H4 (cell line): ENCODE measurements around the gene PHOSPHO1. TPM values are rescaled to one million over a fixed set of nuclear protein-coding genes. Genes with fewer than 3 reads are reported as not detected.
A peak's percentile ranks its signal among the peaks of the same experiment; 100 is the strongest.
"Not testable (repeated sequence)": the region's sequence is repeated elsewhere in the genome, so short reads cannot be mapped to it uniquely, and the experiment has no call there.

Source experiments
- DNase-seq: peaks from one replicate; pipeline ENCODE4 v3.0.0-alpha.2; 2015; ENCODE audit warnings: low spot score
- total RNA-seq: library from RNA; depleted of rRNA; stranded (reverse); fragments of >200 nt; shearing (Covaris generic); gene quantifications from 2 replicates; pipeline ENCODE4 v1.2.3, GENCODE V29; 2014; rRNA removed

The PHOSPHO1 gene, protein sequence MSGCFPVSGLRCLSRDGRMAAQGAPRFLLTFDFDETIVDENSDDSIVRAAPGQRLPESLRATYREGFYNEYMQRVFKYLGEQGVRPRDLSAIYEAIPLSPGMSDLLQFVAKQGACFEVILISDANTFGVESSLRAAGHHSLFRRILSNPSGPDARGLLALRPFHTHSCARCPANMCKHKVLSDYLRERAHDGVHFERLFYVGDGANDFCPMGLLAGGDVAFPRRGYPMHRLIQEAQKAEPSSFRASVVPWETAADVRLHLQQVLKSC
- 0.74 and 0.88 TPM in 2 replicates for total RNA-seq

DNA sequence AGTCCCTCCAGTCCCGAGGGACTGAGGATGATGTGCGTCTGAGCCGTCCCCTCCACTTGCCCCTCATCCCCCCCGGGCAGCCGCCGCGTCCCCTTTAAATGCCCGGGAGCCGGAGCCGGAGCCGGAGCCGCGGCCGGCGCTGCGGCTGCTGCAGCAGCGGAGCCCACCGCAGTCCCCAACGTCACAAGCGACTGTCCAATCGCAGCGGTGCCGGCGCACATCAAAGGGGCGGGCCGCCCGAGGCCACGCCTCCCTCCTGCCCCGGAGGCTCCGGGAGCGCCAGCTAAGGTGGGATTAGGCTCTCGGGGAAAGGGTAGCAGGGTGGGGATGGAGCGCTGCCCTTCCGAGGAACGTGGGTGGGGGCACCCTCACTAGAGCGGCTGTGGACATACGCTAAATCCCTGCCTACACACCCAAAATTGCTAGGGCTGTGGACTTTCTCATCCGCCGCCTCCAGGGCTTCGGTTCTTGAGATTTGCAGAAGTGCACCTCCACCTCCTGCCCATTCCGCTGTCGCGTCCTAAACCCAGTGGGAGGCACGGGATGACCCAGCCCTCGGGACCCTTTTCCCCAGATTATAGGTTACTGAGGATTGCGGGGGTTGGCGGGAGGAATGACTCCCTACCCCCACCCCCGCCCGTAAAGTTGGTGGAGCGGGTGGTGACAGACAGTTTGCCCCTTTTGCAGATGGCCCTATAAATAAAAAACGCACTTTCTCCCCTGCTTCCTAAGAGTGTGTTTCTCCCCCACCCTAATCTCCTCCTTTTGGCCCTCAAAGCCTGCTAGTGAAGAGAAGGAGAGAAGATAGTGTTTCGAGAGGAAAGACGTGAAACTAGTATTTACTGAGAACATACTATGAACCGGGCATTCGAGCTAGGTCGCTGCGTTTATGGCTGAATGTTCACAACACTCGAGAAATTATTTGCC, at the start of gene PHOSPHO1:
Gene PHOSPHO1, minus strand, starts transcription at position 152 of the 927 bp plus-strand sequence. CDS start 4,096 bp downstream, outside the sequence.
- peak; percentile 79 for DNase-seq

DNA sequence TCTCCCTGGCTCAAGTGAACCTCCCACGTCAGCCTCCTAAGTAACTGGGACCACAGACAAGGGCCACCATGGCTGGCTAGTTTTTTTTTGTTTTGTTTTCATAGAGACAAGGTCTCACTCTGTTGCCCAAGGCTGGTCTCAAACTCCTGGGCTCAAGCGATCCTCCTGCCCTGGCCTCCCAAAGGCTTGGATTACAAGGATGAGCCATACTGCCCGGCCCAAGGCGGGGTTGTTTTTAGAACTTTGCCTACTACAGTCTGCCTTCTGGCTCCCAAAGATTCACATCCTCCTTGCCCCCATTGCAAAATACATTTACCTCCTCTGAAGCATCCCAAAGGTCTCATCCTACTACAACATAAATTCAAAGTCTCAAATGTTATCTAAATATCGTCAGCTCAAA, 49.5 kb upstream of the PHOSPHO1 start:
- DNase-seq, result no peak

DNA sequence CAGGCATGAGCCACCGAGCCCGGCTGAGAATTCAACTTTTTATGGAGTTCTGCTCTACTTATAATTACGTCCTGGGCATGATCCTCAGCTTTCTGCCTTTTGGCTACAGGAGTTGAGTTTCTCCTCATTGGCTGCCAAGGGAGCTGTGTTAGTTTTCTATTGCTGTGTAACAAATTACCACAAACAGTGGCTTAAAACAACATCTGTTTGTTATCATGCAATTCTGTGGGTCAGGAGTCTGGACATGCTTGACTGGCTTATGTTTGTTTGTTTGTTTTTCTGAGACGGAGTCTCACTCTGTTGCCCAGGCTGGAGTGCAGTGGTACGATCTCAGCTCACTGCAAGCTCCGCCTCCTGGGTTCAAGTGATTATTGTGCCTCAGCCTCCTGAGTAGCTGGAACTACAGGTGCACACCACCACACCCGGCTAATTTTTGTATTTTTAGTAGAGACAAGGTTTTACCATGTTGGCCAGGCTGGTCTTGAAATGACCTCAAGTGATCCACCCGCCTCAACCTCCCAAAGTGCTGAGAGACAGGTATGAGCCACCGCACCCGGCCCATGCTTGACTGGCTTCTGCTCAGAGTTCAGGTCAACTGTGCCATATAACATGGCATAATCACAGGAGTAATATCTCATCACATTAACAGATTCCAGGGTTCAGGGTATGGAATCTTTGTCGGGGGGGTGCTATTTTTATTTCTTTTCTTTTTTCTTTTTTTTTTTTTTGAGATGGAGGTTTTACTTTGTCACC, 48.9 kb upstream of the PHOSPHO1 start:
- DNase-seq, result not testable (repeated sequence)

DNA sequence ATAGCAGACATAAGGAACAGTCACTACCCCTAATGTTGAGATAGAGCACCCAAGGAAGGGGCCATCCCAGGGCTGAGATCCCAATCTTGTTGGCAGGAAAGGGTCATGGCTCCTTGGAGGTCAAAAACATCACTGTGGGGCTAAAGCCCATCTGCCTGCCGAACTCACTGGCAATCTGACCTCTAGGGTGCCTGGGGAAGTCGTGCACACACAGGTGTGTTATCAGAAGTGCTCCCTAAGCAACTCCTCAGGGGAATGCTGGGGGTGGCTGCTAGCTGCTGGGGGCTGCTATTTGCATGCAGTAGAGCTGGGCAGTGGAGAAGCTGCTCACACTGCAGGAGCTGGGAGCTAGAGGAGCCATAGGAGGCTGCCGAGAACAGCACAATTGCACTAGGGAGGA, 47.5 kb upstream of the PHOSPHO1 start:
- DNase-seq, result no peak

DNA sequence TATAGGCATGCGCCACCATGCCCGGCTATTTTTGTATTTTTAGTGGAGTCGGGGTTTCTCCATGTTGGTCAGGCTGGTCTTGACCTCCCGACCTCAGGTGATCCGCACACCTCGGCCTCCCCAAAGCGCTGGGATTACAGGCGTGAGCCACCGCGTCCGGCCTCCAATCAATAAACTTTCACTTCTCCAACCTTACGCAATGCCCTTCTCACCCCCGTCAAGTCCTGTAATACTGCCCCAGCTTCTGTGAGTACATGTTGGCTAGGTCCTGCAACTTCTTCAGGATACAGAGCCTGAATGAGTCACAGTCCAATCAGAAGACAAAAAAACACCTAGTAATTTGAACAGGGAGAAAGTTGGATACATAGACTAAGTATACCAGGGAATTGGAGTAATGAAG, 47.1 kb upstream of the PHOSPHO1 start:
- DNase-seq, result no peak

DNA sequence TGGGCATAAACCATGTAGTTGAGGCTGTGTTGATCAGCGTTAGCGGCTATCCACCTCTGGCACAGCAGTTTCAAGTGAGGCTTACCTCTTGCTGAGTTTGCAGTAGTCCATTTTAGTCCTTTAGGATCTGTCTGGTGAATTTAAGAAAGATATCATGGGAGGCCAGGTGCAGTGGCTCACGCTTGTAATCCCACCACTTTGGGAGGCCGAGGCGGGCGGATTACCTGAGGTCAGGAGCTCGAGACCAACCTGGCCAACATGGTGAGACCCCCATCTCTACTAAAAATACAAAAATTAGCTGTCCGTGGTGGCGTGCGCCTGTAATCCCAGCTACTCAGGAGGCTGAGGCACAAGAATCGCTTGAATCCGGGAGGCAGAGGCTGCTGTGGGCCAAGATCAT, 45.4 kb upstream of the PHOSPHO1 start:
- DNase-seq, result not testable (repeated sequence)

DNA sequence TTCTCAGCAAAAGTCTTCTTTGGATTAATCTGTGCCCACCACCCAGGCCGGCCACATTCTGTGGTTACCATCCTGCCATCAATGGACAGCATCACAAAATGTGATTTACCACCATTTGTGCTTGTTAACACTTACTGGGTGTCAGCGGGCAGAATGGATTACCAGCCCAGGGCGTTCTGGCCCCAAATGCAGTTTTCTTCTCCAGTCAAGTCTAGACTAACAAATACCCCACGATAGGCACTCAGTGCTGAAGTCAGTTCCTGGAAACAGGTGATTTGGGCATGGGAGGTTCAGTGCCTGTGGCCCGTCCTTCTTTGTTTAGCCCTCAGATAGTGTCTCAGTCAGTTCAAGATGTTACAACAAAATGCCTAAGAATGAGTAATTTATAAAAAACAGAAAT, 38.8 kb upstream of the PHOSPHO1 start:
- no peak for DNase-seq

DNA sequence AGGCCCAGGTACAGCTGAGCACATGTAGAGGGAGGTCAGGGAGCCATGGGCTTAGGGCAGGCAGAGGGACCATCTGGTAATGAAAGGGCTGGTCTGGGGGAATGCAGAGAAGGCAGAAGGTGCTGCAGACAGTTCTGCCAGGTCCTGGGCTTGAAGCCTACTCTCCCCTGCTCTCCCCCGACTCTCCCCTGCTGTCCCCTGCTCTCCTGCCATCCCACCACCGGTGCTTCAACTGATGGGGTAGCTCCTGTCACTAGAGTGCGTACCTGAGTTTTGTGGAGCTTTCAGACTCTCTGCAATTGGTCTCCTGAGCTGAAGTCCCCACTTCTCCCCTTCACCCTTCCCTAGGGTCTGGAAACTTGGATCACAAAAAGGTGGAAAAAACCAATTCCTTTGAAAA, 37.3 kb upstream of the PHOSPHO1 start:
- no peak for DNase-seq

DNA sequence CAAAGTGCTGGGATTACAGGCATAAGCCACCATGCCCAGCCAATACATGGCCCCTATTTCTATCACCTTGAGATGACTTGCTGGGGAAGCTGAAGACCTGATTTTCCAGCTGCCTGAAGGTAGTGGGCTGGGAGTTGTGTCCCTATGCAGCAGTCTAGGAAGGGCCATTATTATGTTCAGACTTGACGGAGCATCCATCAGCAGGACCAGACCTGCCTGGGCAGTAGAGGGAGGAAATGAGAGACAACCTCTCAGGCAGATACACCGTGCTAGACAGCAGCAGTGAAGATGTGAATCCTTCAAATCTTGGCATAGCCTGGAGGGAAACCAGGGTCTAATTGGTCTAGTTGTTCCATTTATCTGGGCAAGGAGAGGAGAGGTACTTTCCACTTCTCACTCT, 35.6 kb upstream of the PHOSPHO1 start:
- DNase-seq, result no peak

DNA sequence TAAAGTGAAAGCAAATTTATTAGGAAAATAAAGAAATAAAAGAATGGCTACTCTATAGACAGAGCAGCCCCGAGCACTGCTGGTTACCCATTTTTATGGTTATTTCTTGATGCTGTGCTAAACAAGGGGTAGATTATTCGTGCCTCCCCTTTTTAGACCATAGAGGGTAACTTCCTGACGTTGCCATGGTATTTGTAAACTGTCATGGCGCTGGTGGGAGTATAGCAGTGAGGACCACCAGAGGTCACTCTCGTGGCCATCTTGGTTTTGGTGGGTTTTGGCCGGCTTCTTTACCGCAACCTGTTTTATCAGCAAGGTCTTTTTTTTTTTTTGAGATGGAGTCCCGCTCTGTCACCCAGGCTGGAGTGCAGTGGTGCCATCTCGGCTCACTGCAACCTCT, 31.0 kb upstream of the PHOSPHO1 start:
- not testable (repeated sequence) for DNase-seq

DNA sequence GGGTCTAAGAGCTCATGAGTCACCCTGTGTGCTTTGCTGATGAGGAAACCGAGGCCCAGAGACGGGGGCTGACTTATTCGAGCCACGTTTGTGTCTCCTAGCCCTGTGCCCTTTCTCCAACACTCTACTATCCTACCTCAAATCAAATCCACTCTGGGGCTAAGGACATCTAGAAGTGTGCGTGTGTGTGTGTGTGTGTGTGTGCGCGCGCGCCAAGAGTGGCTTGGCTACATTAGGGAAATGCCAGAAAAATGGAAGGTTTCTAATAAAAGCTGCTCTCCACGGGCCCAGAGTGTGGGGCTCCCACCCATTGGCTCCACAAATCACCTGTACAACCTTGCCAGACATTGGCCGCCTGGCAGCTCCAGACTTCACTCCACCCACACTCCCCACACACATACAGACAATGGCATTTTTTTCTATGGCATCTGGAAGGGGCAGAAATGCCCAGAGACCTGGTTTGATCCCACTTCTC, 30.3 kb upstream of the PHOSPHO1 start:
- no peak for DNase-seq

DNA sequence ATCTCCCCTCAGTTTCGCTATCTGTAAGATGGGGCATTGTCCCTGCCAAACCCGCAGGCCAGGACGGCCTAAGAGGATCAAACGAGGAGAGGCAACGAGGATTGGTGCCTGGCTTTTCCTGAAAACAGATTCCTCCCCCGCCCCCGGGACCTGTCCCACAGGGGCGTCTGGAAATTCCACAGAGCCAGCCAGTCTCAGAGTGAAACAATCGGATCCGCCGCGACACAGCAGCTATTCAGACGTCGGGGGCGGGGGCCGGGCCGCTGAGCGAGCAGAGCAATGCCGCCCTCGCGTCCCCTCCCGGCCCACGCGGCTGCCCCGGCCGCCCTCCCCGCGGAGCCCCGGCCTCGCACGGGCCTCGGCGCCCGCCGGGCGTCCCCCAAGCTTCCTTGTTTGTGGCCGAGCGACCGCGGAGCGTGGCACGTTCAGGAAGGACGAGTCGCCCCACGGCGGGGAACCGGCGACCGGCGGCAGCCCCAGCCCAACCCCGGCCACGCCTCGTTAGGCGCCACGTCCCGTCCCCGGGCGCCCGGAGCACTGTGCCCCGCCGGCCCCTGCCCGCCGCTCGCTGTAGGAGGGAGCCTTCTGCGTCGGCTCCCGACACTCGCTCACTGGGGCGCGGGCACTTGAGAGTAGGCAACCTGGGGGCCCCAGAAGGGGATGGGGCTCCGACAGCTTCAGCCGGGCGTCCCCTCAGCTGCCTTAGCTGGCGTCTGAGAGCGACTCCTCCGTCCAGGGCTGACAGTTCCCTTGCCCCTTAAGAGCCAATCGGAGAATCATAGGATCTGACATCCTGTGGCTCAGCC, 29.6 kb upstream of the PHOSPHO1 start:
- DNase-seq, result no peak

DNA sequence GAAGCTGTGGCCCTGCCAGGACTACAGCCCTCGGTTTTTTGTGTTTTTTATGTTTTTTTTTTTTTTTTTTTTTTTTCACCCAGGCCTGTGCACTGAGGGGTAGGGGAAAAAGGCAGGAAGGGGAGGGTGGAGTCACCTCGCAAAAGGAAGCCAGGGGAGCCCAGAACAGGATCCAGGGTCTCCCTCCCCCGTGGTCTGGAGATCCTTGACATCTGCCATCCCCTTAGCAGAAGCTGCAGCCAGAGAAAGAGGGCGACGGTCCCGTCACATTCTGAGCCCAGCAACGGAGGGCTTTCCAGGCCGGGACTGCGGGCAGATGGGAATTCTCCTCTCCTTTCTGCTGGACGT, 29.1 kb upstream of the PHOSPHO1 start:
- DNase-seq, result no peak

DNA sequence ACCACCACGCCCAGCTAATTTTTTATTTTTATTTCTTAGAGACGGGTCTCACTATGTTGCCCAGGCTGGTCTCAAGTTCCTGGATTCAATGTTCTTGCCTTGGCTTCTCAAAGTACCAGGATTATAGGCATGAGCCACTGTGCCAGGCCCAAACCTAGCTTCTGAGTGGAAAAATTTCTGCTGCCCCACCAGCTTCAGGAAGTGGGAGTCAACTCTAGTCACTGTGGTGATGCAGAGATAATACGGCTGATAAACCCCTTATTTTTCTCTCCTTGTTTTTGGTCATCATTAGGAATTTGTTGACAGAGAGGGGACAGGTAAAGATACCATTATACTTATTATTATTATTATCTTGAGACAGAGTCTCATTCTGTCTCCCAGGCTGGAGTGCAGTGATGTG, 27.8 kb upstream of the PHOSPHO1 start:
- DNase-seq, result no peak

DNA sequence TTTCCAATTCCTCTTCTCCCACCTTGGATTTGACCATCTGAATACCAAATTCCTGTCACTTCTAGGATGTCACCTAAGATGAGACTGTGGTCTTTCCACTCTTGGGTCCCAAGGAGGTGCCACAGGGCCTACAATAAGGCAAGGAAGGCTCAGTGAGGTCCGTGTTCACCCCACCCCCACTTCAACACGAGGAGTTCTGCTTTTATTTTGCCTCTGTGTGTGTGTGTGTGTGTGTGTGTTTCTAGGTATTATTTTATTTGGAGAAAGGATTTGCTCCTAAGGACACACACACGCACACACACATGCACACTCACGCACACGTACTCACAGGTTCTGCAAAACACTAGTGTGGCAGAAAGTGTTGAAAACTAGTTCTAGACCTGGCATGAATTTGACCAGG, 24.5 kb upstream of the PHOSPHO1 start:
- no peak for DNase-seq

DNA sequence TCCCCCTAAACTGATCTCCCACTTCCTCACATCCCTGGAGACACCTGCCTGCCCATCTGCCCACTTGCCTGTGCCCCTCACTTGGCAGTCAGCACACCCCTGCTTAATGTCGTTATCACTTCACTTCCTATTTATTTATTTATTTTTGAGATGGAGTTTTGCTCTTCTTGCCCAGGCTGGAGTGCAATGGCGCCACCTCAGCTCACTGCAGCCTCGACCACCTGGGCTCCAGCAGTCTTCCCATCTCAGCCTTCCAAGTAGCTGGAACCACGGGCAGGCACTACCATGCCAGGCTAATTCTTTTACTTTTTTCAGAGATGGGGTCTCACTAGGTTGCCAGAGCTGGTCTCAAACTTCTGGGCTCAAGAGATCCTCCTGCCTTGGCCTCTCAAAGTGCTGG, 23.5 kb upstream of the PHOSPHO1 start:
- no peak for DNase-seq

DNA sequence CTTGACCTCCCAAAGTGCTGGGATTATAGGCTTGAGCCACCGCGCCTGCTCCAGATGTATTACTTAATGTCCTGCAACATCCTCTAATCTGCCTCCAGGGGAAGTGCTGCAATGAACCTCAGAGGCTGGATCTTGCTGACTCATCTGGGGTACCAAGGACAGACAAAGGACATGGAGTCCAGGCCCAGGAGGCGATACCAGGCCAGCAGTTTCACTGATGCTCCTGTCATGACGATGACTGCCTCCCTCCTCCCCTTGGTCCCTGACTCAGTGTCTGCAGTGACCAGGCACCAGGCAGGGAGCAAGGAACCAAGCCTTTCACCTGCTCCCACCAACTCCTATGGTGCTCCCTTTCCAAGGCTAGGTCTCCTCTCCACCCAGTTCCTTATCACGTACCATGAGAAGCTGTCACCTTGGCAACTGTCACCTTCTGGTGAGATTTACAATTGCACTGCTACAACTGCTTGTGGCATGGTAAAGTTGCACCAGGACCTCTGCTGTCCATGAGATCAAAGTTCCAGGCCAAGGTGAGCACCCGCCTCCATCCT, 21.6 kb upstream of the PHOSPHO1 start:
- DNase-seq, result peak; percentile 58

DNA sequence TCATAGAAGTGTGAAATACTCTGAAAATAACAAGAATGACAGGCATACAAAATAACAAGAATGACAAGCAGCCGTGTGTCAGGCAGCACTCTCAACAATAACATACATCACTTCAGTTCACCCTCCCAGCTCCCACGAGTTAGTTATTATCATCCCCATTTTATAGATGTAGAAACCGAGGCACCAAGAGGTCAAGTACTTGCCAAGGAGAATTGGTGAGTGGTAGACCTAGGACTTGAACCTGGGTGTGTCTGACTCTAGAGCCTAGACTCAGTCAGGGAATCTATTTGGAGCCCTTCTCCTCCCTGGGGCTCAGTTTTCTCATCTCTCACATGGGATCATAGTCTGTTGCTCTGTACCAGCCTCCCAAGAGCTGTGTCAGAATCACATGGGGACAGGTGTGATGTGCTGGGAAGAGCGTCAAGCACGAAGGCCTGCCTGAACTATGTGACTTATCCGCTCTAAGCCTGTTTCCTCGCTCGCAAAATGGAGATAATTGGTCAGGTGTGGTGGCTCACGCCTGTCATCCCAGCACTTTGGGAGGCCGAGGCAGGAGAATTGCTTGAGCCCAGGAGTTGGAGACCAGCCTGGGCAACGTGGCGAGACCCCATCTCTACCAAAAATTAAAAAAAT, 19.4 kb upstream of the PHOSPHO1 start:
- DNase-seq, result no peak

DNA sequence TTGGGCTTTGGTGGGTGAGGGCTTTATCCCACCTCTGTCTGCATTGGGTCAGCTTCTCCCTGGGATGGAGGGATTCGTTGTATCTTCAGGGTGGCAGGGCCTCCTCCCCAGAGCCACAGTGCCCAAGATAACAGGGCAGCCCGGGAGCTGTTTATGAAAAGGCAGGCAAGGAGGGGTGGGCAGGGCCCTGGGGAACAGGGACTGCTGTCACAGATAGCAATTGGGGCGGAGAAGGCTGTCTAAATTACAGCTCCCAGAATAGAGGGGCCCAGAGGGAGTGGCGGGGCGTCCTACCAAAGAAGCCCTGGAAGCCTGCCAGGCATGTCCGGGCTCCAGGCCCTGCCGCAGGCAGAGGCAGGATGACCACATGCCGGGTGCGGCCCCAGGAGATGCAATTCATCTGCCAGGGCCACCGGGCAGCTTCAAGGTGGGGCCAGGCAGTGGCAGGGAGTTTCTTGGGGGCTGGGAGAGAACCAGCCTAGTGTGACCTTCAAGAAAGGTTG, 18.8 kb upstream of the PHOSPHO1 start:
- no peak for DNase-seq

DNA sequence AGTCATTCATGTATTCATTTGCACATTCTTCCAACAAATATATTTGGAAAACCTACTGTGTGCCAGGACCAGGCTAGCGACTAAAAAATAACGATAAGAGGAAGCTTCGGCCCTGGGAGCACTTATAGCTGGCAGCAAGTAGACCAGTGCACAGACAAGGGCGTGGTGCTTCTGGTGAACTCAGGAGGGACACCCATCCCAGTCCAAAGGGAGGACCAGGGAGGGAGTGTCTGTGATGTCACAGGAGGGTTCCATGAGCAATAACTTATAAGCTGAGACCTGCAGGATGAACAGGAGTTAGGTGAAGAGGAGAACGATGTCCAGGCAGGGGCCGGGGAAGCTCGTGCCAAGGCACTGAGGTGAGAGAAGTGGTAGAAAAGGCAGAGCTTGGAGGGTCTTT, 17.4 kb upstream of the PHOSPHO1 start:
- DNase-seq, result no peak
